DMS53 treated with DMSO at 0.1 percent for 48 hours (cell line): ENCODE data around the gene CLCNKA.
A peak's percentile ranks its signal among the peaks of the same experiment; 100 is the strongest.
"Not testable (repeated sequence)": the region's sequence is repeated elsewhere in the genome, so short reads cannot be mapped to it uniquely, and the experiment has no call there.

Source experiments
- DNase-seq: peaks from one replicate; lab custom pipeline; 2025; ENCODE audit not compliant: unreplicated experiment; lab: John Stamatoyannopoulos, UW

The CLCNKA gene

DNA sequence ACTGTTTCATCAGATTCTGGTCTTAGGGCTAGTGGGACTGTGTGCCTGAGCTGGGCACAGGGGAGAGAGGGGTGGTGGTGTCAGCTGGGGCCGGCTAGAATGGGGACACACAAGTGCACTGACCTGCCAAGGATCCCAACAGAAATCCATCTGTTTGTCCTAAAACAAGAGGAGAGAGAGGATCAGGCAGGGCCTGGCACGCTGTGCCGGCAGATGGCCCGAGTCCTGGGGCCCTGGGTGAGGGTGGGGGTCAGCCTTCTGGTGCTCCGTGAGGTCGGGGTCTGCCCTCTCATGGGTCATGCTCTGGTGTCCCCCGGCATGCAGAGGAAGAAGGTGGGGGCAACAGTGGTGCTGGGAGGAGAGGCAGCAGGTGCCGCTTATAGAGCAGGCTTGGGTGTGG lies 18.0 kb downstream of the CLCNKA start:
- DNase-seq, result not testable (repeated sequence)

DNA sequence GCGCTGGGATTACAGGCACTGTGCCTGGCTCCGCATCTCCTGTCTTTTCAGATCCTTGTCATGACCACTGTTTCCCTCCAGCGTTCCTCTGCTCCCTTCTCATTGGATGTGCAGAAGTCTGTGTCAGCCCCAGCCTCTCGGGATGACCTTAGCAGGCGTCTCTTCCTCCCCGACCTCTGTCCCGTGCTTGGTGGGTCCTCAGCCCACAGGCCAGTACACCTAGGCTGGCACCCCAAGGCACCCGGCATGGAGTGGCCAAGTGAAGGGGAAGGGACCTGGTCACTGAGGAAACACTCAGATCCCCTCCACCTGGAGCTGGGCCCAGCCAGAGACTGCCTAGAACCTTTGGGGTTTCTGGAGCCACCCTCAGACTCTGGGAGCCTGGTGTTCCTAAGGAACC lies 19.4 kb downstream of the CLCNKA start:
- no peak for DNase-seq

DNA sequence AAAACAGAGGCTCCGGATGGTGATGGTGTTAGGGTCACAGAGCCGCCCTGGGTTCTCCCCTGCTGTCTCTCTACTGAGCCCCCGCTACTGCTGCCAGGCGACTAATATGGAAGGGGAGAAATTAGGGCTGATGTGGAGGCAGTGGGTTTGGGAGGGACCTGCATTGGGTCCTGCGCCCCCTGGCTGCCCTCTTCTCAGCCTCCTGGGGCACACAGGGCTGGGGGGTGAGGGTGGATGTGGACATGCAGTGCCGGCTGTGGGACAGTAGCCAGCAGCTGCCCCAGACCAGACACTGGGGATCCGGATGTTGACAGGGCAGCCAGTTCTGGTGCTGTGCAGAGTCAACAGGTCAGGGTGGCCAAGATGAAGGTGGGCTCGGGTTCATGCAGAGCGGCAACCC lies 20.3 kb downstream of the CLCNKA start:
- no peak for DNase-seq

DNA sequence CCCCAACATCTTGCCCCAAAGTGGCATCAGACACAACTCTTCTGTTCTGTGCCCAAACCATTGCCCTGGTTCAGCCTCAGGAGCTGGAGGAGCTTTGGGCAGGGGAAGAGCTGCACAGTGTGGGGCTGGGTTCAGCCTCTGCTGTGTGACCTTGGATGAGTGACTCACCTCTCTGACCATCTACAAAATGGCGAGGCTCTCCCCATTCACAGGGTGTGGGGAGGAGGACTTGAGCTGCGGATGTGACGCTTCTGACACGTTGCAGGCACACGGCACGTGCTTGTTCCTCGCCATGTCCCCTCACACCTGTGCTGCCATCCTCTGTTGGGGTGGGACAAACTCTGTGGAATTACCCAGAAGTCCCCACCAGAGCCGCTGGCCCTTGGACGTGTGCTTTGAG lies 20.8 kb downstream of the CLCNKA start:
- DNase-seq, result not testable (repeated sequence)

DNA sequence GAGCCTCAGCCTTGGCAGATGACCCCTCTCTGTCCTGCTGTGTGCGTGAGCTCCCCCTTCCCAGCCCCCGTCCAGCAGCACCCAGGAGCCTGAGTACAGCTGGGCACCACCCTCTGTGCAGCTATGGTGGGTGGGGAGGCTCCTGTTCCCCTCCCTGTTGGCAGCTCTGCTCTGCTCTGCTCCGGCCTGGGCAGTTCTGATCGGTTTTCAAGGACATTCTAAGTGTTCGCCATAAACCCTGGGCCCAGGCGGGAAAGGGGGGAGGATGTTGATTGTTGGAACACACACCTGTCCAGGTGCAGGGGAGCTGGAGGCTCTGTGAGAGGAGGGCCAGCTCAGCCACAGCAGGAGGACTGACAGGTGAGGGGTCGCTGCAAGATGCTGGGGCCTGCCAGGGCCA lies 21.7 kb downstream of the CLCNKA start, which contains the start of gene CLCNKB:
Gene CLCNKB, plus strand, starts transcription at position 262 of the 400 bp plus-strand sequence. CDS start 711 bp downstream, outside the sequence.
- no peak for DNase-seq

DNA sequence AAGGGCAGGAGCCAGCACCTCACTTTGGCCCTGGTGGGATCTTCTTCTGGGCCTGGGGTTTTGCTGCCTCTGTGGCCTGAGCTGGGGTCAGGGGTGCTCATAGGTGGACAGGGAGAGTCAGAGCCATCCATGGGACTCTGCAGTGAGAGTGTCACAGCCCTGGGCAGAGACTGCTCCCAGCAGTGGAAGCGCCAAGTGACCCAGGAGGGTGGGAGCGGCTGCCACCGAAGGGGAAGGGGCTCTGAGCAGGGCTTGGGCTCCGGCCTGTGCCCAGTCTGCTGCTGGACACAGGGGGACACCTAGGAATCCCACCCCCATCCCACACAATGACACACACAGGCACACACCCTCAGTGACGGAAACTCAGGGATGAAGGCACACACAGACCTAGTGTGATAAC lies 22.1 kb downstream of the CLCNKA start:
- no peak for DNase-seq

DNA sequence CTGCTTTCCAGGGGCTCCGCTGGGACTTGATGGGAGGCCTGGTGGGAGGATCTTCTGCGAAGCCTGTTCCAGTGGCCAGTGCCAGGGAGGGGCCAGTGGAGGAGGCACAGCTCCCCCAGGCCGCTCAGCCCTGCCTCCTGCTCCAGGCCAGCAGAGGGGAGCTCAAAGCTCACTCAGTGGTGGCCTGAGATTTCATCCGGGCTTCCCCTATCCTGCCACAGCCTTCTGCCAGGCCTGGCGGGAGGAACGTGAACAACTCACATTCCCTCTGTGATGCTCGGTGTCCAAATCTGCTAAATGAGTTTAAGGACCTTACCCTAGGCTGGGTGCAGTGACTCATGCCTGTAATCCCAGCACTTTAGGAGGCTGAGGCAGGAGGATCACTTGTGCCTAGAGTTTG lies 25.0 kb downstream of the CLCNKA start:
- DNase-seq, result no peak

DNA sequence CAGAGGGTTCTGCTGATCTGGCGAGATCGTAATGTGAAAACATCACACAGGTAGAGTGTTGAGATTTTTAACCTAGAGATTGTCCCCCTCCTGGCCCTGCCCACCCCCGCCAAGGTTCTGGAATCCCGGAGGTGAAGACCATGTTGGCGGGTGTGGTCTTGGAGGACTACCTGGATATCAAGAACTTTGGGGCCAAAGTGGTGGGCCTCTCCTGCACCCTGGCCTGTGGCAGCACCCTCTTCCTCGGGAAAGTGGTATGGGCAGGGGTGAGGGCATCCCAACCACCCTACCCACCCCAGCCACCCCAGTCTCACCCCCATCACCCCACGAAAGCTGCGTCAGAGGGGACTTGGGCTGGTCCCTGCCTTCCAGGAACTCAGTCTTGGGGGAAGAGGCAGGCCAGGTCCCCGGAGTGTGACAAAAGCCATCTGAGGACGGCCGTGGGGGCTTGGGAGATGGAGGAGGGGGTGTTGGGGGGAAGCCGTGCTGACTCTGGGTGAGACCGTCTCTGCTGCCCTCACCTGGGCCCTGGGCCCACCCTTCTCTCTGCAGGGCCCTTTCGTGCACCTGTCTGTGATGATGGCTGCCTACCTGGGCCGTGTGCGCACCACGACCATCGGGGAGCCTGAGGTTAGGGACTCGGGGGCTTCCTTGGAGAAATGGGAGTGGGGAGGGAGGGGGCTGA lies 26.1 kb downstream of the CLCNKA start:
- no peak for DNase-seq

DNA sequence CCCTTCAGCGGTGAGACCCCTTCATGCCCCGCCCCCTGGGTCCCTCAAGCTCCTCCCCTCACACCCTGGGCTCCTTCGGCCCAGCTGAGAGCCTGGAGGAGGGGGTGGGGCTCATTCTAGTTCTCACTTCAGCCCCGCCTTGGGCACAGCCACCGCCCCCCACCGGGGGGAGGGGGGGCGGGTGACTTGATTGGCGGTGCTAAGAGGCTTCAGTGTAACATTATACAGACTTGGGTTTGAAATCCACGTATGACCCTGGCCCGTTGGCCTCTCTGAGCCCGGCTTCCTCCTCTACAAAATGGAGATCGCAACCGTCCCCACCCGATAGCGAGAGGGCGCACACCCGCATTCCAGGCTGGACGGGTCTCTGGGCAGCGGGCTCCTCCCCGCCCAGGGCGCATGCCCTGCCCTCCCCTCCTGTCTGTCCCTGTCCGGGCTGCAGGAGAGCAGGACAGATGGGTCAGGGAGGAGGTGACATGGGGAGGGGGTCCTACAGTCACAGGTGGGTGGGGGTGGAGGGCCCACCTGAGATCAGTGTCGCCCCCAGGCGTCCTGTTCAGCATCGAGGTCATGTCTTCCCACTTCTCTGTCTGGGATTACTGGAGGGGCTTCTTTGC lies 26.8 kb downstream of the CLCNKA start:
- DNase-seq, result no peak

DNA sequence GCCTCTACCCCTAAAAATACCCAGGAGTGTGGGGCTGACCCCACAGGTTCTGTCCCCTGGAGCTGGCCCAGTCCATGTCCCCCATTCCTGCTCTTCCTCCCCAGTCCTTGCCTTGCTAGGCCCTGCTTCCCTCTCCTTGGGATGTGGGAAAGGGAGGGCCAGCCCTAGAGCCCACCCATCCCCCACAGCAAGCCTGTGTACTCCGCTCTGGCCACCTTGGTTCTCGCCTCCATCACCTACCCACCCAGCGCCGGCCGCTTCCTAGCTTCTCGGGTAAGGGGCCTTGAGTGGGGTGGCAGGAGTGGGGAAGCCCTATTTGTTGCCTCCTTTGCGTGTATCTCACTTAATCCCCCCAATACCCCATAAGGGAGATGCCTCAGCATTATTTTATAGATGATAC lies 28.5 kb downstream of the CLCNKA start:
- no peak for DNase-seq

DNA sequence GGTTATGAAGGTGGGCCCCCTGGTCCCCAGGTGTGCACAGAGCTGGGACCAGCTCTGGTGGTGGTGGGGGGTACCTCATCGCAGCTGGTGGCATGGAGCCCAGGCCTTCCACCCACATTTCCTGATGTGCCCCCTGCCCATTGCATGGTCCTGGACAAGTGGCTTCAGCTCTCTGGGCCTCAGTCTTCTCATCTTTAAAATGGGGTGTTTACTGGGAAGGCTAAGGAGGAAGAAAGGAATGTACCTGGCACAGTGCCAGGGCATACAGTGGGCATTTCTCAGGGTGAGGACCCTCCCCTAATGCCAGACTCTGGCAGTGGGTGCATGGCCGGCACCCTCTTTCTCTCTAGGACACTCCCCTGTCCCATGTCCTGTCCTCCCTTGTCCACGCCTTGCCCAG lies 29.2 kb downstream of the CLCNKA start:
- DNase-seq, result no peak

DNA sequence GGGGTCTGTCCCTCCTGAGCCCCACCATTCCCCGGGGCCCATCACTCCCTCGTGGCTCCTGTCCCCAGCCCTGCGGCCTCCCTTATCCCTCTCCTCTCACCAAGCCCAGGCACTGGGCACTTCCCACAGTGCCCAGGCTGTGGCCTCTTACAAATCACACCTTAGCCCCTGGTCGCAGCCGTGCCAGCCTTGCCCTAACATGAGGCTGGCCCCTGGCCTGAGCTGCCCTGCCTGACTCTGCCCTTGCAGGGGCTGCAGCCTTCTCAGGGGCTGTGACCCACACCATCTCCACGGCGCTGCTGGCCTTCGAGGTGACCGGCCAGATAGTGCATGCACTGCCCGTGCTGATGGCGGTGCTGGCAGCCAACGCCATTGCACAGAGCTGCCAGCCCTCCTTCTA lies 30.1 kb downstream of the CLCNKA start:
- not testable (repeated sequence) for DNase-seq

DNA sequence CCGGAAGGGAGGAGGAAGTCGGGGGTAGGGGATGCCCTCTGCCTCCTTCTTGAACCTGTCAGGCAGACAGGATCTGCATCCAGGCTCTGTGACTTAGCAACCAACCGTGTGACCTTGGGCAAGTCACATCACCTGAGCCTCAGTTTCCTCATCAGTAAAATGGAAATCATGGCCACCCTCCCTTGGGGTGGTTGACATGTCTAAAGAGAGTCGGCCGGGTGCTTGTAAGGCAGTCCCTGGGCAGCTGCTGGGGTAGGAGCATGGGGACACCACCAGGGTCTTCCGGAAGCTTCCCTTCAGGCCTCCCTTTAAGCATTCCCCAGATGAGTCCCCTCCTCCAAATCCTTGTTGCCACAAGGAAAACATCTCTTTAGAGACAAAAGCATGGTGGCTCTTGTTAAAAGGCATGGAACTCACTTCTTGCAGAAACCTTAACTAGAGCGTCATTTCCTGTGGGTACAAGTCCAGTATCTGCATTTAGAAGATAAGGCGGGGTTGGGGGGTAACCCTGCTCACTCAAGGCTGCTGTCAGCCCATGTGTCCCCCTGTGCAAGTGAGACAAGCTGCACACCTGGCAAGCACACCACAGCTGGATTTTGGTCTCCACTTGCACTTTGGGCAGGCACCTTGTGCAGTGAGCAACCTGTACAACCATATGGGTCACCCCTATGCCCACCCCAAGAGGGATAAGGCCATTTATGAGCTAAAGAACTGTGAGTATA lies 32.1 kb downstream of the CLCNKA start:
- DNase-seq, result no peak

DNA sequence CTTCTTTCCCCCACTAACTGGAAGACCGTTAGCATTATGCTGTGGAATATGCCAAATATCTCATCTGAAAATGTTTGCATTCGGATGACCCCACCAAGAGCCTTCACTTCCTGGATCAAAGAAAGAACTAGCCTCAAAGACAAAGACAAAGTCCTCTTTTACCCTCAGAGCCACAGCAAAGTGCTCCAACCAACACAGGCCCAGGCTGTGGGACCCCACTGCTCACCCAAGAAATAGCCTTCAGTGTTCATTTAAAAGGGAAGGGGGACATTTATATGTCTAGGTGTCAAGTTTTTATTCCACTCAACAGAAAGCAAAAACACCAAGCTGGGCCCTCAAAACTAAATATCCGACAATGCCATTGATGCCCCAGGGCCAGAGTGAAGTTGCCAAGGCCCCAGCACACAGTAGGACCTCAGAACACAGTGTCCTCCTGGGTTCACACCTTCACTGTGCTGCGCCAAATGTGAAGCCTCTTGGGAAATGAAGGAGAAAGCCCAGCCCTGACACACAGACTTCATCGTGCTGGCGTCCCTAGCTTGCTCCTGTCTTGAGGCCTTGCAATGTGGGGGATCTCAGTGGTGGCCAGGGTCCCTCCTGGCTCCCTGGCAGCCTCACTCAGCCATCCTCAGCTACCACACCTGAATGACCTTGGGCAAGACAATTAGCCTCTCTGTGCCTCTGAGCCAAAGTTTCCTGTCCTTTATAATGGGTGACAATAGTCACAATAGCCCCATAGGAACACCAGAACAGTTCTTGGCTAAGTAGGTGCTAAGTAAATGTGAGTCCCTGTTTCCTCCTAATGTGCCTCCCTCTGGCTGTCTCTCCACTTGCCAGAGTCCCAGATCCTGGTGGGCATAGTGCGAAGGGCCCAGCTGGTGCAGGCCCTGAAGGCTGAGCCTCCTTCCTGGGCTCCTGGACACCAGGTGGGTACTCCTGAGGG lies 33.0 kb downstream of the CLCNKA start:
- no peak for DNase-seq

DNA sequence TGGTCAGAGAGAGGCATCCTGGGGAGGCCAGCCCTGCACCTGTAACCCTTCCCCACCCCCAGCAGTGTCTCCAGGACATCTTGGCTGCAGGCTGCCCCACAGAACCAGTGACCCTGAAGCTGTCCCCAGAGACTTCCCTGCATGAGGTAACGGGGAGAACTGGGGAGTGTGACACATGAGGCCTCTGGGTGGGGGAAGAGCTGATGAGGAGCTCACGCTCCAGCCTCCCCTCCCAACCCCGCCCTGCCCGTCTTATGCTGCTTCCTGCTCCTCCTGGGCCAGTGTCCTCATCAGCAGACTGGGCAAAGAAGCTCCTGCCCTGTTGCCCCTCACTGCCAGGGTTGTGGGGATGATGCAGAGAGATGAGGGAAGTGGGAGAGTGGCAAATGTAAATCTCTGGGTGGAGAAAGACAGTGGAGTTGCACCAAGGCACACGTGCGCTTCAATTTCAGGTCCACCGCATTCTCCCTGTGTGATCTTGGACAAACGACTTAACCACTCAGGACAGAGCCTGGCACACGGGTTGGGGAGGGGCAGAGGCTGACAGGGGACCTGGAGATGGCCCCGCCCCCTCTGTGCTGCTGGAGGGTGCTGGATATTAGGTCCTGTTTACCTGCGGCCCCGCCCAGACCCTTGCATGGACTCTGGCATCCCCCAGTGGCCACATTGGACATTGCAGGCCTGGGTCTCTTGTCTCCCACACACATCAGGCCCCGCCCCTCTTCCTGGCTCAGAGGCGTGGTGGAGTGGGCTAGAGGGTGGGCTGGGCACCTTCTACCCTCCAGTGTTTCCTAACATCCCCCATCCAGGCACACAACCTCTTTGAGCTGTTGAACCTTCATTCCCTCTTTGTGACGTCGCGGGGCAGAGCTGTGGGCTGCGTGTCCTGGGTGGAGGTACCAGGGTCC lies 34.0 kb downstream of the CLCNKA start:
- DNase-seq, result peak; percentile 80

DNA sequence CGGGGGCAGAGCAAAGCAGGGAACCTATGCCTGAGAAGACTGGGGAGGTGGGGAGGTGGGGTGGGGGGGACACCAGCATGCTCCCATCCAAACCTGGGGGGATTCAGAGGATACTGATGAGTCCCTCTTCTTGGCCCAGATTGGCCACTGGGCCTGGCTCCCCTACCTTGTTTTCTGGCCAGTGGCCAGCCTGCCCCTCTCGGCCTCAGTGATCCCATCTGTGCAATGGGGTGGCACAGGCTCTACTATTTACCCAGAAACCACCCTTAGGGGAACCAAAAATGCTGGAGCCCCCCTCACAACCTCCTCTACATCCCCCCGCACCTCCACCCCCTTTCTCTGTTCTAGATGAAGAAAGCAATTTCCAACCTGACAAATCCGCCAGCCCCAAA lies 34.7 kb downstream of the CLCNKA start:
- DNase-seq, result not testable (repeated sequence)

DNA sequence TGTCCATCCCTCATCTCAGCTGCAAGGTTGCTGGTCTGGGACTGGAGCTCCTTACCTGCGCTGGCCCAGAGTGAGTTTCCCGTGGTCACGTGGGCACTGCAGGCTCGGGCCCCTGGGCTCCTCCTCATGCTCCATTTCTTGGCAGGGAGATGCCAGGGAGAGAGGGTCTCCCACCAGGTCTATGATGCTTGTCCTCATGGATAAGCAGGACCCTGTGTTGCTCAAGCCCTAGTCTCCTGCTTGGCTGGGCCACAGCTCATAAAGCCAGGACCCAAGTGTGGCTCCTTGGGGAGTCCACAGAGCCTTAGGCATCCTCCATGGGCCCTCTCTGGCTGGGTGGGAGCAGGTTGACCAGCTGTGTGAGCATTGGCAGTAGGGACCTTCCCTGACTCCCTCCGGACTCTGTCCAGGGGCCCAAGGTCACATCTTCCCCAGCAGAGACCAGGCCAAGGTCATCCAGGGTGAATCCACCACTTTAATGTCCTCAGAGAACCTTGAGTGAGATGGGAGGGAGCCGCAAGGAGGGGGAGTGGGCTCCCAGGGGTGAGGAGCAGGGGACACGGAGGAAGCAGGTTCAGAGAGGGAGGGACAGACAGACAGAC lies 35.6 kb downstream of the CLCNKA start:
- DNase-seq, result not testable (repeated sequence)

DNA sequence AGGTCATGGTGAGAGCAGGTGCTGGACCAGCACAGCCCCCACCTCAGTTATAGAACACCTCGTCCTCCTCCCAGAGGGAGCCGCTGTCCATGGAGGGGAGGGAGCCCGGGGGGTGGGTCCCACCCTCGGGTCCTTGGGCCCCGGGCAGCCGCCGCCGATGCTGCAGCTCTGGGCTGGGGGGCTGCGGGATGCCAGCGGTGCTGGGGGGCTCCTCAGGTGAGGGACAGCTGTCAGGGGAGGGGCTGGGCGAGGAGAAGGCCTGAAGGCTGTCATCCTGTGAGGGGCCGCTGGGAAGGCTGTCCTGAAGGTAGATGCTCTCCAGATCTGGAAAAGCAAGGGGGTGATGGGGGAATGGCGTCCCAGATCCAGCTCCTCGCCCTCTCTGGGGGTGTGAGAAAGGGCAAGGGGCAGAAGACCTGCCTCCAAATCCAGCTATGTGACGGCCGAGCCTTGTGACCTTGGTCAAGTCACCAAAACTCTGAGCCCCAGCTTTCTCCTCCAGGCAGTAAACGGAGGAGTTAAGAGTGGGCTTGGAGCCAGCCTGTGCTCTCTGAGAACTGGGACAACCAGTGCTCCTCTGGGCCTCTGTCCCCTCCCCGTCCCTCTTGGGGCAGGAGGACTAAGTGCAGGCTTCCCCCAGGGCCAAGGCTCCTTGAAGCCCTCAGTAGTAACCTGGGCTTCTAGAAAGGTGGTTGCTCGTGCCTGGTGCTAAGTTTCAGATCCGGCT lies 36.7 kb downstream of the CLCNKA start:
- DNase-seq, result not testable (repeated sequence)

DNA sequence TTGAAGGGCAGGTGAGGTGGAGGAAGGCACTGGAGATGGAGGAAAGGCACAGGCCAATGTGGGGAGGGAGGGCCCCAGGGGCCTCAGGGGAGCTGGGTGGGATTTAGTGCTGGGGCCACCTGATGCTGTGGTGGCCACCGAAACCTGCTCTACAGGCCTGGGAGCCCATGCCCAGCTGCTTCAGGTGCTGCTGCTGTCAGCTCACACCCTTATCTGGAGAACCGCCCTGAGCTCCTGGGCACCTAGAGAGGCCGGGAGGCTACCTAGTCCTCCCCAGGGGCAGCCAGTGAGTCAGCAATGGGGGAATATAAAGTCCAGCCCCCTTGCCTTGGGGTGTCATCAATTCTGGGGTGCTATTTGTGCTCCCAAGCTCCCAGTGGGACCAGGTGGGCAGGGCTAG lies 39.4 kb downstream of the CLCNKA start:
- DNase-seq, result no peak
